GM18519 (cell line): ENCODE measurements around the gene LRP1B.
"Not testable (repeated sequence)": the region's sequence is repeated elsewhere in the genome, so short reads cannot be mapped to it uniquely, and the experiment has no call there.

Experiments used
- ATAC-seq: cut with Tn5 transposase; IDR thresholded peaks from one replicate; pipeline ENCODE4 v1.9.1; 2021; ENCODE audit warnings: mild to moderate bottlenecking, moderate library complexity; ENCODE audit not compliant: unreplicated experiment, low FRiP score

LRP1B gene

DNA sequence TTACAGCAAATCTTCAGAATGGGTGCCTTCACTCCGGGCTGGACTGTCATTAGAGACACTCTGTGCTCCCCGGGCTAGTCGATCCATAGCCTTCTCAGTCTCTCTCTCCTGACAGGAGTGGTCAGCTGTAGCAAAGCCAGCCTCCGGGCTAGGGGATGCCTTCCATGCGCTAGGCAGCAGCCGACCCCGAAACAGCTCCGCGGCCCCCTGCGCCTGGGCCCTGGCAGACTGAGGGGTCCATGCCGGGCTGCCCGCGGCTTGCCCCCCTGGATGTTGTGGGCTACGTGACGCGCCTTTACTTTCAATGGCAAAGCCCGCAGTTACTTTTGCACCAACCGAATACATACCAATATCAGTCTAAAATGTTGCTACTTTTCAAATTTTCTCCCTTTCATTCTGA lies 1447.2 kb downstream of the LRP1B start:
- ATAC-seq, result no peak

DNA sequence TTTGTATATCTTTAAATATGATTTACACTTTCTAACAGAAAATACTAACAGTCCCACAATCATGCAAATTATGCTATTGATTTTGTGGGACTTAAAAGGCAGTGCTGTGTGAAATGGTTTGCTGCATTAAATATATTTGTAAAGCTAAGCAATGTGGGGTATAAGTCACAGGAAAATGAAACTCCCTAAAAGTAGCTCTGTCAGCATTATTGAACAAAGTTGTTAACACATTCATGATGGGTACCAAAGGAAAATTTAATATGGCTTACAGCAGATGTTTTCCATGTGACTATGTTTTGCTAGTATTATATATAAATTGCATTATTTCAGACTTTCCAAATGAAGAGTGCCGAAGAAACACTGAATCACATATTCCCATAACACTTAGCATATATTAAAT lies 1450.0 kb downstream of the LRP1B start:
- no peak for ATAC-seq

DNA sequence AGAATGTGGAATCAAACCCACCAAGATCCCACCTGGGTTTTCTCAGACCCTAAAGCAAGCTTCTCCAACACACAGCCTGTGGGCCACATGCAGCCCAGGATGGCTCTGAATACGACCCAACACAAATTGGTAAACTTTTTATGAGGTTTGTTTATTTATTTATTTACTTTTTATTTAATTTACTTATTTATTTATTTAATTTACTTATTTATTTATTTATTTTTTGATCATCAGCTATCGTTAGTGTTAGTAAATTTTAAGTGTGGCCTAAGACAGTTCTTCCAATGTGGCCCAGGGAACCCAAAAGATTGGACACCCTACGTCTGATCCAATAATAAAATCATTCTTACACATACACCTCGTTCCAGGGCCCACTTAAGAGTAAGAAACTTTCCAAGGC lies 1451.1 kb downstream of the LRP1B start:
- no peak for ATAC-seq

DNA sequence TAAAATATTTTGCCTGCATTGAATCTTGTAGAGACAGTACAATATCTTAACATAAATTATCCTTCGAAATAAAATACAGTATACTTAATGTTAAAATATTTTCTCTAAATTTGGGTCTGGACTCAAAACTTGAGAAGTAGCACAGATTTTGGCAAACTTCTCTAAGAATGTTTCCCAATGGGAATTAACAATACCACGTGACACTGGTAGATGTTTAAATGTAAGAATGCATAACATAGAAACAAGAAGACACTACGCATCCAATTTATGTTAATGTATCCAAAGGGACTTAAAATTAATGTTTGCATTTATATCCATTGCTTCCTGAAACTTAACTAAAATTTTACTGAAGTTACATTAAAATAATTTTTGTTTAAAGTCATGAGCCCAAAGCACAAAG lies 1460.9 kb downstream of the LRP1B start:
- ATAC-seq, result no peak

DNA sequence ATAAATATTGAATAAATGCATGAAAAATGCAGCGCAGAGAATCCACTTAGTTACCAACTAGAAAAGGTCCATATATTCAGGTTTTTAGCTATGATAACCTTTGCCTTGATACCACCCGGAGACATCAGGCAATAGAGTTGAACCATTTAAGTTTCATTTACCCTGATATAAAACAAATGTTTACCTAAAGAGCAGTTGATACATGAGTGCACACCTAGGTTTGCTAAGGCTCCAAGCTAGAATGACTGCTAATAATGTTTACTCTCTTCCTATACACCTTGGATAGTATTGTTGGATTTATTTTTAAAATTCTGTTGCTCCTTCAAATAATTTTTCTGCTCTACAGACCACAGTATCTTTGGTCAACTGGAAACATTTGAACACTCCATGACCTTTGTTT lies 1463.6 kb downstream of the LRP1B start:
- no peak for ATAC-seq

DNA sequence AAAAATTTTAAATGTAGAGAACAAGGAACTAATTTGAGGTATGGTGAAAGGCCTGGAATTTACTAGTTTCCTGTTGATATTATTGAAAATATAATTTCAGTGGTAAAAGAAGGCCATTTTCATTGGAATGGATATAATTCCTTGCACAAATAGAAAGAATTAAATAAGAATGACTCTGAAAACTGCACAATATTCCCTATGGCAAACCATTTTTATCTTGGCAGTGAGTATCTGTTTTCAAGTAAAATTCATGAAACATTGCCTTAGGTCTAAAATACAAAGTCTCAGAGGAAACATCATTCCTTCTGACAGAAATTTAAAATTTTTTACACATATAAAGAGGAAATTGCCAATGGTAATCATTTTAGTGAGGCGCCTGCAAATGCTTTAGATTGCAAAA lies 1468.3 kb downstream of the LRP1B start:
- ATAC-seq, result no peak

DNA sequence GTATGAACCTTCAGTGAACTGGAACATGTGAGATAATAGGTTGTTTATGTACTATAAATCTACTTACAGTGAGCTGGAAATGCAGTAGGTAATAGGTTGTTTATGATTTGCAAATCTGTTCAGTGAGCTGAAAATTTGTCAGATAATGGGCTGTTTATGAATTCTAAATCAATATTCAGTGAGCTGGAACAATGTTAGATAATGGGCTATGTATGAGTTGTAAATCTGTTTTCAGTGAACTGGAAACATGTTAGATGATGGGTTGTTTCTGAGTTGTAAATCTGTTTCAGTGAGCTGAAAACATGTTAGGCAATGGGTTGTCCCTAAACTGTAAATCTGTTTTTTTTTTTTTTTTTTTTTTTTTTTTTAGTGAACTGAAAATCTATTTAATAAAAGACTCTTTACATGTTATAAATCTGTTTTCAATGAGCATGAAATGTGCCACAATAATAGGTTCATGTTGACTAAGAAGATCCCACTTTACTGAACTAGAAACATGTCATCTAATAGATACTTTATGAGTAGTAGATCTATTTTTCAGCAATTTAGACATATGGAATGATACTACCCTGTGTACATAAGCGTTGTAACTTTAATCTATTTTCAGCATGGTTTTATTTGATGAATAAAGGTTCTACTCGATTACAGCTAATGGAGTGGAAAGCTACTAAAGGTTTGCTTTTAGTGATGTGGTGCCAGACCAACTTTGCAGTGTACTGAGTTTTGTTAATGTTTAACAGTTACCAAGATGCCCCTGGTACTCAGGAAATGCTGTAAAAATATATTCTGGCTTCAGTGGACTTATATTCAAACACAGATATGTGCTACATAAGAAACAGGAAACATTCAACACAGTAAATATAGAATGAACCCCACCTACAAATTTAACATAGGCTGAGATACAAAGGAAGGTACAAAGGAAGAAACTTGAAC lies 1471.8 kb downstream of the LRP1B start:
- ATAC-seq, result no peak

DNA sequence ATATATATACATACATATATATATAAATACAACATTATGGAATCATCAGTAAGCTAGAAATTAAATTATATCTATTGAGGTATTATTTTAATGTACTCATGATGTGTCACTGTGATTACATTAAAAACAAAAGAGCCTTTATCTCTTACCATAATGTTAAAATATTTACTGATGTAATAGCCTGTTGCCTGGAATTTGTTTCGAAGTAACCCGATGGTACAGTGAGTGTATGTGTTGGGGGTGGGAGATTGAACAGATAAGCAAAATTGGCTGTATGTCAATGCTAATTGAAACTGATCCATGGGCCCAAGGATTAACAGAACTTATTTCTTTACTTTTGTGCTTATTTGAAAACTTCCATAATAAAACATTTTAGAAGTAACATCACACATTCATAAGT lies 1473.2 kb downstream of the LRP1B start:
- ATAC-seq, result no peak

DNA sequence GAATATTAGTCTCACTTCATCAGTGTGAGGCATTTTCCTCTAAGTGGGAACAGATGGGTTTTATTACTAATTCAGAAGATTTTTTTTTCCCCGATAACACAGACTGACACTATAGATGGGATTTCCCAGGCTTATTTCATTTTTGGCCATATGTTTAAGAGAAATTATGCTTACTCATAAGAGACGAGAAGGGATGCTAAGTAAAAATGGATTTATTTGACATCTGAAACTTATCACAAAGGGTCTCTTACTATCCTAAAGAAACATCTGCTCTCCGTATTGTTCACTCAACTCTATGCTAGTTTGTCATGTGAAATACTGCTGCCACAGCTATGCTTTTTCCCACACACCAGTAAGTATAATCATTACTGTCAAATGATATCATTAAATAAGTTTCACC lies 1476.3 kb downstream of the LRP1B start:
- no peak for ATAC-seq

DNA sequence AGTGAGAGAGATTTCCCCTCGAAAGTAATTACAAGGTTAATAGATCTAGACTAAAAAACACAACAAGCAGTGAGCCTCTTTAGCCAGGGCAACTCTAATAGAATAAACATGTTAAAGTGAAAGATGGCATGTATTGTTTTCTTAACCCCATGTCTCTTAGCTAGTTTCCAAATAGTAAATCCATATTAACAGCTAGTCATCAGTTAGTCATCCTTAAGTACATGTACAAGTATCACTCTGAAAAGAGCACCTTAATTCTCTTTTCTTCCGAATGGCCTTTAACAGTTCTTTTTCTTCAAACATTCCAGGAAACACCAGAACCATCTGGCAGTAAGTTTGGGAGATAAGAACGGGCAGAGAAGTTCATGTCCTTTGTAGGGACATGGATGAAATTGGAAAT lies 1480.0 kb downstream of the LRP1B start:
- no peak for ATAC-seq

DNA sequence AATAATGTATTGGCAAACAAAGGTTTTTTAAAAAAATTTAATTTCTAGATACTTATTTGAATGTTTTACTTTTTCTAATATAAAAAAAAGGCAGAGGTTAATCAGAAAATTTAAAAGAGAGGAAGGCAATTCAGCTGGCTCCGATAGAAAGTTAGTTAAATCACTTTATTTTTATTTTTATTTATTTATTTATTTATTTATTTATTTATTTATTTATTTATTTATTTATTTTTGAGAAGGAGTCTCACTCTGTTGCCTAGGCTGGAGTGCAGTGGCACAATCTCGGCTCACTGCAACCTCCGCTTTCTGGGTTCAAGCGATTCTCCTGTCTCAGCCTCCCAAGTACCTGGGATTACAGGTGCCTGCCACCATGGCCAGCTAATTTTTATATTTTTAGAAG lies 1480.7 kb downstream of the LRP1B start:
- not testable (repeated sequence) for ATAC-seq

DNA sequence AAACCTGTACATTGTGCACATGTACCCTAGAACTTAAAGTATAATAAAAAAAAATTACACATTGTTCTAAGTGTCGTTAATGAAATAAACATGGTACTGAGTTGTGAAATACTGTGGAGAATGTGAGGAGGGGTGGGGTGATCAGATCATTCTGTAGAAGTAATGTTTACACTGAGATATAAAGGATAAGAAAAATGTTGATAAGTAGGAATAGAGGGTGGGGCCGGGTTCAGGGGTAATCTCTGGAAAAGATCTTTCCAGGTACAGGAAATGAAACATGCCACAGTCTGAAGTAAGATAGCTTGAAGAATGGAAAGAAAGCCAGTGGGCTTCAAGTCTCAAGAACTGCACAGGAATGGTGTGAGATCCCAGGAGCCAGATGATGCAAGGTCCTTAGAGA lies 1482.4 kb downstream of the LRP1B start:
- no peak for ATAC-seq

DNA sequence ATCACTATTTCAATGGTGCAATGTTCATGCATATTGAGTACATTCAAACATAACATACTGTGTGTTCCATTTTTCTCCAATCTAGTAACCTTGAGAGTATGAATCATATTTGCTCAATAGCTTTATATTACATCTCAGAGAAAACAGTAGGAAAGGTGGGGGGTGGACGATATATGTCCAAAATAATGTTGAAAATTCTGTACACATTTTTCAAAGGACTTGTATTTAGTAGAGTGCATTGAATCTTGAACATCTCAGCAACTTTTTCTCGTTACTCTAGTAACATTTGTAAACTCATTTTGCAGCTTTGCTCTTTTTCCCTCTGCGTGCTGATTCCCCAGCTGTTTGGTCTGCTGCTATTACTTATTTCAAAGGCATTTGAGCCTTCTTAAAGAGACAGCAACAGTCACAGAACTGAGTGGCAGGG lies 1487.0 kb downstream of the LRP1B start:
- ATAC-seq, result no peak

DNA sequence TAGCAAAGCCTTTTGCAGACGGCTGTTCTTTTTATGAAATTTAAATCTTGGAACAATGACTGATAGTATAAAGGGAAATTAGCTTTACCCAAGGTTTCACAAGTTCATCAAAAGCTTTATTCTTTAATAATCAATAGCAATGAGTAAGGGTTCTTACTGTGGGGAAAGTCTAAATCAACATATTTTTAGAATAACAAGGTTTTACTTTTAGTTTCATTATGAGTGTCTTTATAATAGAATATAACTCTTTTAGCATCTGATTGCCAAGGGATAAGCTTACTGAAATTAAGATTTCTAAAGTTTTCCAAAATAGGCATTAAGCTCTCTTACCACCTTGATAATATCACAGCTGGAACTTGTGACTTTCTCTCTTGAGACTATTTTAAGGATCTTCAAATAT lies 1489.7 kb downstream of the LRP1B start:
- no peak for ATAC-seq

DNA sequence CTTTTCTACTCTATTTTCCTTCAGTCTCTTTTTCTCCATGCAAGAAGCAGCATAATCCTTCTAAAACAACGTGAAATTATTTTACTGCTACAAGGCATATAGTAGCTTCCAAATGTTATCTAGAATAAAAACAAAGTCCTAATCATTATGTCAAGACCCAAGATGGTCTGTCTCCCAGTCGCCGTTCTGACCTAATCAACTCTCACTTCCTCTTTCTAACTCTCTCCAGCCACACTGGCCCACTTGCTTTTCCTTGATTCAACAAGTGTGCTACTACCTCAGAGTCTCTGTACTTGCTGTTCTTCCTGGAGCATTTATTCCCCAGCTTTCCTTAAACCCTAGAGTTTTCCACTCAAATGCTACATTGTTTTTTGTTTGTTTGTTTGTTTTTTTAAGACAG lies 1491.2 kb downstream of the LRP1B start:
- ATAC-seq, result no peak

DNA sequence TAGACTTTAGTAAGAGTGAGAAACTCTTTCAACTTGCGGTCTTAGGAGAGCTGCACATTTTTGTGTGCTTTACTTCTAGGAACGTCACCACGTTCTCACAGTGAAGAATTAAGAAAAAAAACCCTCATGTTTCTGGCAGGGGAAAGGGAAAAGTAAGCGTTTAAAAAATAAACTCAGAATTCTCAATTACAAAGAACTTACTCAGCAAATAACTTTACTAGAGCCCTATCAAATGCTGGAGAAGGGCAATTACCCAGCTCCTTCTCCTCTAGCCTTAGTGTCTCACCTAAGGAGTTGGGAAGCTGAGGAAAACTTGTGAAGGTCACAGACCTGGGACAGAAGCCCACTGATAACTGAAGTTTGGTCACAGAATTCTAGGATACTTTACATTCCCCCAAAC lies 1500.3 kb downstream of the LRP1B start:
- no peak for ATAC-seq

DNA sequence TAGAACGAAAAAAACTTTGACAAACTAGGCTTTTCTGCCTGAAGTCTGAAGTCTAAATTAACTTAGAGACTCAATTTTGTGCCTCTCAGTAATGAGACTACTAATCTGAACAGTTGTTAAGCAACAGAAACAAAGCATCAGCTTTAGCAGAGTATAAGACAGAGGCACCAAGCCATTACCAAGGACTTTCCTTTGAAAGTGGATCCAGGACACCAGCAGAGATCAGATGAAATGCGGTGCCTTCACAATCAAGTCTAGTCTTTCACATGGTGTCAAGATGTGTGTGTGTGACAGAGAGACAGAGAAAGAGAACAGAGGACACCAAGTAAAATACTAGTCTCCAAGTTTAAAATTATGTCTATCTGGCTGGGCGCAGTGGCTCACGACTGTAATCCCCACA lies 1502.9 kb downstream of the LRP1B start:
- ATAC-seq, result no peak

DNA sequence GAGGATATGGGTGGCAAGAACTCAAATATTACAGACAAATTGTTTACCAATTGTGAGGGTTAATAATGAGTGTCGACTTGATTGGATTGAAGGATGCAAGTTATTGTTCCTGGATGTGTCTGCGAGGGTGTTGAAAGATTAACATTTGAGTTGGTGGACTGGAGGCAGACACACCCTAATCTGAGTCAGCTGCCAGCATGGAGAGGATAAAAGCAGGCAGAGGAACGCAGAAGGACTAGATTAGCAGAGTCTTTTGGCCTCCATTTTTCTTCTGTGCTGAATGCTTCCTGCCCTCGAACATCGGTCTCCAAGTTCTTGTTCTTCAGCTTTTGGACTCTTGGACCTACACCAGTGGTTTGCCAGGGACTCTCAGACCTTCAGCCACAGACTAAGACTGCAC lies 1503.7 kb downstream of the LRP1B start:
- ATAC-seq, result no peak

DNA sequence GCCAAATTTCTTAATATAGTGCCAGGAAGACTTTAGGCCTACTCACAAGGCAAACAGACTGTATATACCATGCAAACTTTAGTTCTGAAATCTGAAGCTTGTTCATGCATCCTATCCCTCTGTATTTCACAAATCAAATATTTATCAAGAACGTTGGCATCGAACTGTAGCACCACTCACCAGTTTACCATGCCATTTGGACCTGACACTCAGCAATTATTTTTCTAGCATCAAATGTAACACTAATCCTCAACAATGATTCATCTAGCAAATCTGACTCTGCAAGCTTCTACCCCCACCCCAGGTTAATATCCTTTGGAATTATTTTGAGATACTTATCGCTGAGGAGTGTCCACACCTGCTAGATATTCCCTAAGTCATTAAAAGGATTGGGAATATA lies 1506.6 kb downstream of the LRP1B start:
- ATAC-seq, result no peak

DNA sequence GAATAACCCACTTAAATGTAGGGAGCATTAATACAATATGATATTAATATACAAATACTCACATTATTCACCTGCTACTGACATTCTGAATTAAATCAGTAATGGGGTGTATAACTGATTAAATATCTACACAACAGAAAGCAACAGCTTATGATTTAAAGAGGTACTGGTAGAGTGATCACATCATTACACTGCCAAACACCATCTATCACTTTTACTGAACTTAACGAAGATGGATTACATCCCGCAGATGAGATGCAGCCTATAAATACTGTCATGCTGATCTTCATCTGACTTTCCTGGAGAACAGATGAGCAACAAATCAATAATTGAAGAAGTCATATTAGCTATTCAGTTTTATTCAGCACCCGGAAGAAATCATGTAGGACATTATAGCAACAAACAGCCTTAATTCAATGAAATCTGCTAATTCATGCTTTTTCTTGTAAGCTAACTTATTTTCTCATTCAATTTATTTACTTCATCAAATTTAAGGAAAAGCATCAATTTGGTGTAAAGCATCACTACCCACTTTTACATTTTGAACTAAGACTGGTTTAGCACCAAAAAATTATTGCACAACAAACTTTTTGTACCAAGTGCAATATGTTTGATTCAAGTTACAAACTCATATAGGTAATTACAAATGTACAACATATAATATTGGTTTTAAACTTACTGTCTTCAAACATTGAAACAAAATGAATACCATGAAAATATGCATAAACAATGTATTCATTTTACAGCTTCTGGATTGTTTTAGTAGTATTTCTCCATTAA lies 1509.0 kb downstream of the LRP1B start:
- no peak for ATAC-seq

DNA sequence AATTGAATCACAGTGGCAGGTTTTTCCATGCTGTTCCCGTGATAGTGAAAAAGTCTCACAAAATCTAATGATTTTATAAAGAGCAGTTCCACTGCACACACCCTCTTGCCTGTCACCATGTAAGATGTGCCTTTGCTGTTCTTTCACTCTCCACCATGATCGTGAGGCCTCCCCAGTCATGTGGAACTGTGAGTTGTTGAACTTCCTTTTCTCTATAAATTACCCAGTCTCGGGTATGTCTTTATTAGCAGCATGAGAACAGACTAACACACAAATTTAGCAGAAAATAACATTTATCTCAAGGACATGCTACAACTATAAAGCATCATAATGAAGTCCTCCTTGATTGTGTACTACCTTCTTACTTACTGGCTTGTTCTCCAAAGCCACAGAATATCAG lies 1526.0 kb downstream of the LRP1B start:
- no peak for ATAC-seq

DNA sequence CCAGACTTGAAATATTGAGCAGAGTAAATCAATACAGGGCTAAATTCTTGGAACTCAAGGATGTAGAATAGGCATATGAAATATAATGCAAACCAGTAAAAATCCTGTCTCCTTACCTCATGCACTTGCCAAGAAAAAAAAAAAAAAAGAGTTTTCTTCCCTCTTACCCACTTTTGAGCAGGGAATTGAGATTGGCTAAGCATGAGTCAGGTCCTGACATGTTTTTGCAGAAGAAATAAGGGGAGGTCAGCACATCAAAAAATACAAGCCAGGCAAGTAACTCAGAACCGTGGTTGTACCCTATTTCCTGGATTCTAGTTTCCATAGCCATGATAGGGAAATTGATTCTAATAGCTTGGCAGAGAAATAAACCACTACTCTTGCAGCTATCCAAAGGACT lies 1526.7 kb downstream of the LRP1B start:
- no peak for ATAC-seq
